Retina (tissue), 1 donor: Measurements from ENCODE around the gene RFC4.
"Not testable (repeated sequence)": the region's sequence is repeated elsewhere in the genome, so short reads cannot be mapped to it uniquely, and the experiment has no call there.

Experiments
- DNase-seq: peaks from one replicate; pipeline ENCODE4 v3.0.0-alpha.2; 2016

RFC4 gene, protein sequence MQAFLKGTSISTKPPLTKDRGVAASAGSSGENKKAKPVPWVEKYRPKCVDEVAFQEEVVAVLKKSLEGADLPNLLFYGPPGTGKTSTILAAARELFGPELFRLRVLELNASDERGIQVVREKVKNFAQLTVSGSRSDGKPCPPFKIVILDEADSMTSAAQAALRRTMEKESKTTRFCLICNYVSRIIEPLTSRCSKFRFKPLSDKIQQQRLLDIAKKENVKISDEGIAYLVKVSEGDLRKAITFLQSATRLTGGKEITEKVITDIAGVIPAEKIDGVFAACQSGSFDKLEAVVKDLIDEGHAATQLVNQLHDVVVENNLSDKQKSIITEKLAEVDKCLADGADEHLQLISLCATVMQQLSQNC

DNA sequence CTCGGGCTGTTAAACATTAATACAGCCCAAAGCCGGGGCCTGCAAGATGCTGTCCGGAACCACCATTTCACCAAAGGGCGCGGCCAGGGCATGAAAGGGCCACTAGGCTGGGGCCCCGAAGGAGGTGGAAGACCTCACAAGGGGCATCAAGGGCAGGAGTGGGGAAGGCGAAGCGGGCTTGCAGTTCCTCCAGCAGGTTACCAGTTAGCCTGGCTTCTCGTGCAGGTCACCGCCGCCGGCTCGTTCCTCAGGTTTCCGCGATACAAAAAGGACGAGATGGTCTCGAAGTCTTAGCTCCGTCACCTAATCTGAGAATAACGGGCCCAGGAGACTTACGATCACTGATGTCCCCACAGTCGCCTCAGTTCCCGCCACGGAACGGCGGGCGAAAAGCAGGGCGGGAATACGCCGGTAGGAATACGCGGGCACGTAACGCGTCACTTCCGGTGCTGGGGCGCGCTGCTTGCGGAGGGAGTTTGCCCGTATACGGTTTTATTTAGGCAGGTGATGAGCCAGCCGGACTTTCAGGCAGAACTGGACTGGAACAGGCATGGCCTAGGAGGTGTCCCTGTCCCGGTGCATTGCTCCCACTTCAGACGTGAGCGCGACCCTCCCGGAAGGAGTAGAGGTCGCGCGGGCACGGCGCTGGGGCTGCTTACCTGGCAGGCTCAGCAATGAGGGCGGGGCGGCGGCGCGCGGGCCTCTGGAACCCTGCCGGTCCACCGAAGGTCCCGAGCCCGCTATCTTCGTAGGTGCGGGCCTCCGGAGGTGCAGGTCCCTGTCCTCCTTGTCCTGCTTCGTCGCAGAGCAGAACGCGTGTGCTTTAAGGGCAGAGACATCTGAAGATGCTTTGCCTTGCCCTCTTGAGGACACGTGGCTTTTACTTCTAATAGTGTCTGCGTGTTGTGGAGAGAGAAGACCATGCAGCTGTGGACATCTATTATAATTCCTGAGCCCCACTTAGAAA, at the start of gene RFC4:
Gene RFC4, minus strand, starts transcription at position 394 of the 967 bp plus-strand sequence. CDS start 1,769 bp downstream, outside the sequence.
- peak; percentile 95 for DNase-seq

DNA sequence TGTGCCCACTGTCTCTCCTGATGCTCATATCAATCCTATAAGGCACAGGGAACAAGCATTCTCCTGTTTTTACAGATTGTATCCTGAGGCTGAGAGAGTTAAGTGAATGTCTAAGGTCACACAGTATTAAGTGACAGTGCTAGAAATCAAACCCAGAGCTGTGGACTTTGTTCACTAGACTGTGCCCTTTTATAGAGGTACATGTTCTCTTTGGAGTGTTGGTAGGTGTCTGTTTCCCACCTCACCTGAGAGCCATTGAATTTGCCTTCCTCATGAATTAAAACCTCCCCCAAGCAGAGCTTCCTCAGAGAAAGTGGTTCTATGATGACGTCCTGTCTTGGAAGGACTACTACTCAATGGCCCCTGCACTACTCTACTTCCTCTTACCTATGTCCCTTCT, 48.7 kb upstream of the RFC4 start:
- no peak for DNase-seq

DNA sequence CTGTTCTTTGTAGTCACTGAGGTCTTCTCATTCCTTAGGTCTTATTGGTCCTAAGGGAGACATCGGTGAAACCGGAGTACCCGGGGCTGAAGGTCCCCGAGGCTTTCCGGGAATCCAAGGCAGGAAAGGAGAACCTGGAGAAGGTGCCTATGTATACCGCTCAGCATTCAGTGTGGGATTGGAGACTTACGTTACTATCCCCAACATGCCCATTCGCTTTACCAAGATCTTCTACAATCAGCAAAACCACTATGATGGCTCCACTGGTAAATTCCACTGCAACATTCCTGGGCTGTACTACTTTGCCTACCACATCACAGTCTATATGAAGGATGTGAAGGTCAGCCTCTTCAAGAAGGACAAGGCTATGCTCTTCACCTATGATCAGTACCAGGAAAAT, 47.9 kb upstream of the RFC4 start:
- DNase-seq, result no peak

DNA sequence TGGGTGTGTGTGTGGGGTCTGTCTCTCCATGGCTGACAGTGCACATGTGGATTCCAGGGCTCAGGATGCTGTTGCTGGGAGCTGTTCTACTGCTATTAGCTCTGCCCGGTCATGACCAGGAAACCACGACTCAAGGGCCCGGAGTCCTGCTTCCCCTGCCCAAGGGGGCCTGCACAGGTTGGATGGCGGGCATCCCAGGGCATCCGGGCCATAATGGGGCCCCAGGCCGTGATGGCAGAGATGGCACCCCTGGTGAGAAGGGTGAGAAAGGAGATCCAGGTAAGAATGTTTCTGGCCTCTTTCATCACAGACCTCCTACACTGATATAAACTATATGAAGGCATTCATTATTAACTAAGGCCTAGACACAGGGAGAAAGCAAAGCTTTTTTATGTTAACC, 46.7 kb upstream of the RFC4 start:
- no peak for DNase-seq

DNA sequence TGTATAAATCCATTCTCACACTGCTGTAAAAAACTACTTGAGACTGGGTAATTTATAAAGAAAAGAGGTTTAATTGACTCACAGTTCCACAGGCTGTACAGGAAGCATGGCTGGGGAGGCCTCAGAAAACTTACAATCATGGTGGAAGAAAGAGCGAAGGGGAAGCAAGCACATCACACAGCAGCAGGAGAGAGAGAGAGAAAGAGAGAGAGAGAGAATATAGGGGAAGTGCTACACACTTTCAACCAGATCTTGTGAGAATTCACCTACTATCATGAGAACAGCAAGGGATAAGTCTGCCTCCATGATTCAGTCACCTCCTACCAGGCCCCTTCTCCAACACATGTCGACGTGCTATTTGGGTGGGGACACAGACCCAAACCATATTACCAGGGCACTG, 45.6 kb upstream of the RFC4 start:
- DNase-seq, result not testable (repeated sequence)

DNA sequence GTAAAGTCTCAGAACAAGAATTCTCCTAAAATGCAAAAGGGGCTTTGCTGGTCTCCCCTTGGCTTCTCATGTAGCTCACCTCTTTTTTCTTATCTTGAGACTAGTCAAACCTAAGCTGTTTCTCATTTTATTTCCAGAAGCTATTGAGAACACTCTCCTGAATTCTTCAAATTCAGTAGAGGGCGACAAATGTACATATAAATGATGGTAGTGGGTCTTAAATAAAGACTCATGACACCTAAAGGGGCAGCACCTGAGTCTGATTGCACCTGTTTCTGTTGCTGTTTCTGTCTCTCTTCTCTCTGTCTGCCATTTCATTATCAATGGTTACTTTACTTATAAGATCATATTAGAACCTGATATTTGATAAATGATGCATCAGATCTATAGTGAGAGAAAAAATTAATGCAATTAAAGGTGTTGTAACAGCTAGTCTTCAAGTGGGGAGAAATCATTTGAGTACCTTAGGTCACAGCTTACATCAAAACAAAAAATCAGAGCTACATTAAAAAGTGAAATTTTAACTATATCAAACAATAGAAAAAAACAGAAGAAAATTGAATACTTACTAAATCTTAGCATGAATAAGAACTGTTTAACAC, 43.2 kb upstream of the RFC4 start:
- peak; percentile 24 for DNase-seq

DNA sequence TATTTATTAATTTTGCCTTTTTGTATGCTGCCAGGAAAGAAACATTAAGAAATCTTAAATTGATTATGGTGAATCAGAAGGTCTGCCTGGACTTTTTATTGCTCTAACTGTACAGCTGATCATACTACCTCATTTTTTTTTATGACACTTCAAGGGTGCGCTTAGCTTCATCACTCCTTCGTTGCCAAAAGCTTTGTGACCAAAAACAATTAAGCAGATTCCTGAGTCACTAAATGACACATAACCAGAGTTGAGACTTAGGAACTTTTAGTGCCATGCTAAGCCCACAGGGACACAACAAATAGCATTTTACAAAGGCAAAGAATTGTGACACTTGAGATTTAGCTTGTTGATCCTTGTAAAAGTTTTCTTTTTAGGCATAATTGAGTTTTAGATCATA, 41.2 kb upstream of the RFC4 start:
- no peak for DNase-seq

DNA sequence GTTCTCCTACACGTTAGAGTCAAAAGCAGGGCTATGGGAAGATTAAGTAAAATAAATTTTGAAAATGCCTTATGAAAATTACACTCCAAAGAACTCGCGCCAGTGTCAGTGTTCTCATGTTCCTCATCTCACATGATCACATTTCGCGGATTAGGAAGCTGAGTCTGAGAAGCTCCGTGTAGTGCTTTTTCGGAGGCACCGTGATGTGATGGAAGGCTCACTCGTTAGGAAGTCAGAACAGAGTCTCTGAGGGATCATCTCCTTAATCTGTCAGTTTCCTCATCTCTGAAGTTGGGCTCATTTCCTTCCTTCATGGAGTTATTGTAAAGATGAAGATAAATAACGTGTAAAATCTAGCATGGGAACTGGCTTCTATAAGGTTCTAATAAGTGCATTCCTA, 39.5 kb upstream of the RFC4 start:
- DNase-seq, result no peak

DNA sequence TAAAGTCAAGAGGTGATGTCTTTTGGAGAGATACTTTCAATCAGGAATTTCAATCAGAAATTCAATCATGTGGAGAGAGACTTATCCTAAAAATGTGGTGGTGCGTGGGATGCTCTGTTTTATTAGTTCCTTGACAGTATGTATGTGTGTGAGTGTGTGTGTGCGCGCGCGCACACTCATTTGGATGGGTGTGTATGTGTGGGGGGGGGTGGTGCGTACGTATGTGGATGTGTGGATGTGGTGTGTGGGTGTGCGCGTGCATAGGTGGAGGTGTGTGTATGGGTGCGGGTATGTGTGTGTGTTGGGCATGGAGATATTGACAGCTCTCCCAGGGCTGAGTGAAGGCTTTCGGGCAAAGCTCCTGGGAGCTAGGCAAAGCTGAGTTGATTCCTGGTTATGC, 38.6 kb upstream of the RFC4 start:
- DNase-seq, result no peak

DNA sequence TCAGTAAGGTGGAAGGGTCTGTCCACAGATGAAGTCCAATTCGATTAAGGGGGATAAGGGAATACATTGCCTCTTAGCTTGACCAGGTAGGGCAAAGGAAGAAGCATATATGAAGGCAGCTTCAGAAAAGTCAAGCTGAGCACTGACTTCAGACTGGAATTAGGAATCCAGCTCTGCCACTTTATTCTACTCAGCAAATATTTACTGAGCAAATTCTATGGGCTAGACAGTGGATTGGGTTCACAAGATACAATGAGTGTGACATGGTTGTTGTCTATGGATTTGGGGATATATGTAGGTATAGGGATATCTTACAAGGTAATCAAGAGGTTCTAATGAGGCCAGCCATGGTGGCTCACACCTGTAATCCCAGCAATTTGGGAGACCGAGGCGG, 36.8 kb upstream of the RFC4 start:
- DNase-seq, result no peak

DNA sequence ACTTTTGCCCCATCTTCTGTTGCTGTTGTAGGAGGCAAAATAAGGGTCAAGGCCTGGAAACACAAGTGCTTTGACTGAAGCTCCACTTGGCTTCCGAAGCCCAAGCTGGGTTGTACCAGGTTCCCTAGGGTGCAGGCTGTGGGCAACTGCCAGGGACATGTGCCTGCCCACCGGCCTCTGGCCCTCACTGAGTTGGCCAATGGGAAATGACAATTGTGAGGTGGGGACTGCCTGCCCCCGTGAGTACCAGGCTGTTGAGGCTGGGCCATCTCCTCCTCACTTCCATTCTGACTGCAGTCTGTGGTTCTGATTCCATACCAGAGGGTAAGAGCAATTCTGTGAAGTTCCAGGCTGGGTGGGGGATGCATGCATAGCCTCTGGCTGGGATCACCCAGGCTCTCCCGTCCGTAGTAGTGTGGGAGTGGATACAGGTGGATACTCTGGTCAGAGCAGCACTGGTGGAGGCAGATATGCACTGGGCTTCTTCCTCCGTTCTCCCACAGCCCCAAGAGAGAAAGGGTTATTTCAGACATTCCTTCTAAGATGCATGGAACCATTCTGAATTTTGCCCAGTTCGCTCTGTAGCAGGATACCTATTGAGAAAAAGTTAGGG, 36.2 kb upstream of the RFC4 start, which contains the start of gene ADIPOQ:
Gene ADIPOQ, plus strand, starts transcription at position 285 of the 613 bp plus-strand sequence. CDS start 10,349 bp downstream, outside the sequence.
- DNase-seq, result no peak

DNA sequence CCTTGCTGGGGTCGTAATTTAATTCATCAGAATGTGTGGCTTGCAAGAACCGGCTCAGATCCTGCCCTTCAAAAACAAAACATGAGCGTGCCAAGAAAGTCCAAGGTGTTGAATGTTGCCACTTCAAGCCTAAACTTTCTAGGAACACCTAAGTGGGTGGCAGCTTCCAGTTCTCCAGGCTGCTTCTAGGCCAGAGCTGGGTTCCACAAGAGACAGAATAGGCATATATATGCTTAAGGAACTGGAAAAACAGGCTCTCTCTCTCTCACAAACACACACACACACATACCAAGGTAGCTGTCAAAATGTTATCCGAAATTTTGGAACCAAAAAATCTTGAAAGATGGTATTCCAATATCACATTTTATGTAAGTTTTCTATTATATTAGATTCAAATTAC, 35.3 kb upstream of the RFC4 start:
- DNase-seq, result no peak

DNA sequence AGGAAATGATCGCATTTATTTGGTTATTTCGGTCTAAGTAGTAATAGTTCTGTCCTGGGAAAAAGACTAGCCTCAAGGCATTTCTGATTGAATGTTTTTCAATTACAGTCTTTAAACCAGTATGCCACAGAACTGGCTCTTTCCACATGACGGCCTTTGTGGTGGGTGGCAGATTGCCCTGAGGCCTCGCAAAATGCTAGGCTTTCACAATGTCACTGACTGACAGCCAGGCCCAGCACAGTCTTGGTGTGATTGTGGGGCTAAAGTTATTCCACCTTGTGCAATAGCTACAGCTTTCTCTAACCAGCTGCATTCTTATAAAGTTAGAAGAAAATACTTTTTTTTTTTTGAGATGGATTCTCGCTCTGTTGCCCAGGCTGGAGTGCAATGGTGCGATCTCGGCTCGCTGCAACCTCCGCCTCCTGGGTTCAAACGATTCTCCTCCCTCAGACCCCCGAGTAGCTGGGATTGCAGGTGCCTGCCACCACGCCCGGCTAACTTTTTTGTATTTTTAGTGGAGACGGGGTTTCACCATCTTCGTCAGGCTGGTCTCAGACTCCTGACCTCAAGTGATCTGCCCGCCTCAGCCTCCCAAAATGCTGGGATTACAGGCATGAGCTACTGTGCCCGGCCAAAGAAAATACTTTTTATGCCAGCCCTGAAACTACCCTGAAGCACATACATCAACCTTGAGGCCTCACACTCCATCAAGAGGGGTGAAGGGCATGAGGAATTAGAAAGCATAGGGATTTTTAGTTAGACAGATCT, 33.8 kb upstream of the RFC4 start:
- DNase-seq, result peak; percentile 24

DNA sequence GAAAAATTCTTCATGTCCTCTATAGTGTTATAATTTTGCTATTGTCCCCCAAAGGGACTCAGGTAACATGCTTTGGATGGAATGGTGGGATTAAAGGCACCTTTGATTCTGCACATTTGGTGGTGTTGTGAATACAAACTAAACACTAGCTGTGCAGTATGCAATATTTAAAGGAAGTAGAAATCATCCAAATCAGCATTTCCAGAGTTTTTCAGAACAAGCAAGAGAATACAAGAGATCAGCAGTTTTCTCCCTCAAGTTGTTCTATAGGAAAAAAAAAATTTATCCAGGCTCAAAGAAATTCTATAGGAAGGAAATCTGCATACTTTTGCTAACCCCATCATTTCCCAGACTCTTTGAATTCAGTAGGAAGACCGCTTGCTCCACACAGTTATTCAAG, 26.0 kb upstream of the RFC4 start:
- DNase-seq, result no peak

DNA sequence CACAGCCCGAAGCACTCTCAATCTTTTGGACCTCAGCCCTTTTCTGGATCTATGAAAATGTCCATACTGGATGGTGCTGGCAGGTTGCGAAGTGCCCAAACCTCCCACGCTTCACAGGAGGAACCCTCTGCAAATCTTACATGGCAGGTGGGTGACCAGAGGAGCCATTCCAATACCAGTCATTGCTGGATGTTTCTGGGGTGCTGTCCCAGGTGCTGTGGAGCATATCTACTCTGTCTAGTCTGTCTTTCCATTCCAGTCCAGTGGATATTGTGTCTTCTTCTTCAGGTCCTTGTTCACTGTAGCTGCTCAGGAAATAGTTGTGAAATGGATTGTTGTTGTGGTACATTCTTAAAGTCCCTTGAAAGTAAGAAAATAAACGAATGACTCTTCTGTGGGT, 25.5 kb upstream of the RFC4 start:
- DNase-seq, result no peak

DNA sequence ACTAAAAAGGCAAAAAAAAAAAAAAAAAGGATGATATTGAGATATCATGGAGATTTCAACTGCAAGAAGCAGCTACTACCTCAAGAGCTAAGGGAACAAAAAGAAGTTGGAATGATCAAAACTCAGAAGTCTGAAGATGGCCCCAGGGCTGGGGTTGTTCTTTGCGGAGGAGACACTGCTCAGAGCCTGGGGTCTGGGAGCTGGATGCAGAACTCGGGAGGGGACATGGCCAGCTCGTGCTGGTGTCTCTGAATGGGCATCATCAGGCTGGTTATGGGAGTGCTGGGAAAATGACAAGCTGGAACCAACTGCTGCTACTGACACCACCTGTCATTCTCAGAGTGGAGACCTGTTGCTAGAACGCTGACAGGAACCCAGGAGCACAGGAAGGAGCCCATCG, 22.1 kb upstream of the RFC4 start:
- DNase-seq, result no peak

DNA sequence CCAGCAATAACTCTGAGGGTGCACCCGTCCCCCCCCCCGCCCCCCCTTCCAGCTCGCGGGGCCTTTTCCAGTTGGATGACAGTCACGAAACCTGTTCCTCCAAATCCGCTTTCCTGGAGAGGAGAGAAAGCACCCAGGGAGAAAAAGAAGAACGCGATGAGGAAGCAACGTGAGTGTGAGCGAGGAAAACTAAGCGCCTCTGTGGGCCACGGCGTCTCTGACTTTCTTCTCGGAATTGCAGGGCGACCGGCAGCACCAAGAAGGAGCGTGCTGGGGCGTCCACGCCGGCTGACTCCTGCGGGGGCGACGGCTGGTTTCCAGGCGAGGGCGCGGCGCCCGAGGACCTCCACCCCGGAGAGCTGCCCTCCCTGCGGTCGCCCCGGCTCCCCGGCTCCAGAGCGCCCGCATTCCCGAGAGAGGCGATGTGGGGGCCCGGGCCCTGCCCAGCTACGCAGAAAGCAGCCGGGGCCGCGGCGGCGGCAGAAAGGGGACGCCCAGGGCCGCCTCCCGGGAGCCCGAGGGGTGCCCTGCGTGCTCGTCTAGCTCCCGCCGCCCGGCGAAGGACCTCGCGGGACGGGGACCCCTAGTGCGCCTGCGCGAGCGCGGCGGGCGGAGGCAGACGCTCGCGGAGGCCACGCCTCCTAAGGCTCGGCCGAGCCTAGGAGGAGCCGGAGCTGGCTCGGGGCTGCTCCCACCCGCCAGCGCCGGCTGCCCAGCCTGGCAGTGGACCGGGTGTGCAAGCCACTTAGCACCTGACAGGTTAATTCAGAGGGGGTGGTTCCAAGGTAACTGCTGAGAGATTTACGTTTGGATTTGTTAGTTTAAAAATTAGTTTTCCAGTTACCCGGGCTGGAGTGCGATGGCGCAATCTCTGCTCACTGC, 20.9 kb upstream of the RFC4 start:
- DNase-seq, result peak; percentile 93

DNA sequence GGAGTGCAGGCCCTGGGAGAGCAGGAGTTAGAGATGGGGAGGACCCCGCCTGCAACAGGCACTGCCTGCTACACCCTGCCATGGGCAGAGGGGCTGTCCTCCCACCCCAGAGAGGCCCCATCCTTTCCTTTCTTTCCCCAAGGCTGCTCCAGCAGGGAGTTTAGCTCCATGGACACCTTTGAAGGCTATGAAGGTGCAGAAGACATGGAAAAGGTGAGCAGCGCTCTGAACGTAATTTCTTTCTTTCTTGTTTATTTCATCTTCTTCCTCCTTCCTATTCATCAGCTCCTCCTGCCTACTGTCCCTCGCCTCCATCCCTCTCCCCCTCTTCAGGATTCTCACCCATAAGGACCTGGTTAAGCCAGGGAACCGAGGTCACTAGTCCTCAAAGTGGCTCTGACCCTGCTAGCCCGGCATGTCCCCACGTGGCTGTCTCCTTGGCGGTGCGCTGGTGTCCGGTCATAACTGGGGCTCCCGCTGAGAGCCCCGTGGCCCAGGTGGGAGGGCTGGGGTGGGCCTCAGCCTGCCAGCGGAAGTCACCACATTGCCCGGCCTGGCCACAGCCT, 20.2 kb upstream of the RFC4 start:
- DNase-seq, result peak; percentile 48

DNA sequence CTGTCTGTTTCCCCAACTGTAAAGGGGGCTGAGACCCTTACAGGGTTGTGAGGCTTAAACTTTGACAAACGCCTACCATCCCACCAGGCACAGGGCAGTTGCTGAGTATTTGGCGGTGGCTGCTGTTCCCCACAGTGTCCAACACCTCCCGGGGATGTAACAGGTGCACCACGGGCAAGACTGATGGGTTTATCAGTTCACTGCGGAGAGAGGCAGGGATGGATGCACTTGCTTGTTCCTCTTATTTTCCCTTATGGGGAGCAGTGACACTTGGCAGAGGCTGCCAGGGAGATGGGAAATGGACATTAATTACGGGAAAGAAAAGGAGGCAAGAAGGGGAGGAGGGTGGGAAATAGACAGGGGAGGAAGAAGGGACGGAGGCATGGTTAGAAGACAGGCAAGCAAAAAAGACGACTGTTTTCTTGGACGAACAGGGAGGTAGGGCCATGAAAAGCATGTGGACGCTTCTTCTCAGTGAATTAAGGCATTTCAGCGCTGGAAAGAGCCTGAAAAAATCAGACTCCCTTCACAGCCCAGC, 19.7 kb upstream of the RFC4 start:
- DNase-seq, result no peak

DNA sequence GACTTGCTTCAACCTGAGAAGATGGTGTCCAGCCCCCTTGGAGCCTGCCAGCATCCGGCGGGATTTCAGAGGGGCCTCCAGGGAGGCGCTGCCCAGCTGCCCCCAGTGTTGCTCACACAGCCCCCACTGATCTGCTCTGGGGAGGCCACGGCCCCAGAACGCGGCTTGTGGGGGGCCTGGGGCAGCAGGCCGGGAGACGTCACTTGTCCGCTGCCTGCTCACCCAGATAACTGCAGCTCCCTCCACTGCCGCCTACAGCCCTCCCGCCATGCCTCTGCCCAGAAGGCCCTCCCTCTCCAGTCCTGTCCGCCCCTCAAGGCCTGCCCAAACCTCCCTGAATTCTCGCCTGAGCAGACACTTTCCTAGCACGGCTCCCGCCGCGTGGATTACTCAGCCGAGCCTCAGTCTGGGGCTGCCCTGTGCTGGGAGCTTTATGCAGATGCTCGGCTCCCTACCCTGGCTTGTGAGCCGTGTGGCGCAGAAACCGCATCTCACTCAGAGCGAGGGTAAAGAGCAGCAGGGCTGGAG, 19.1 kb upstream of the RFC4 start:
- DNase-seq, result peak; percentile 84
